ENCODE measurements around the gene OR5W2.
"Not testable (repeated sequence)": the region's sequence is repeated elsewhere in the genome, so short reads cannot be mapped to it uniquely, and the experiment has no call there.

Gene OR5W2

DNA sequence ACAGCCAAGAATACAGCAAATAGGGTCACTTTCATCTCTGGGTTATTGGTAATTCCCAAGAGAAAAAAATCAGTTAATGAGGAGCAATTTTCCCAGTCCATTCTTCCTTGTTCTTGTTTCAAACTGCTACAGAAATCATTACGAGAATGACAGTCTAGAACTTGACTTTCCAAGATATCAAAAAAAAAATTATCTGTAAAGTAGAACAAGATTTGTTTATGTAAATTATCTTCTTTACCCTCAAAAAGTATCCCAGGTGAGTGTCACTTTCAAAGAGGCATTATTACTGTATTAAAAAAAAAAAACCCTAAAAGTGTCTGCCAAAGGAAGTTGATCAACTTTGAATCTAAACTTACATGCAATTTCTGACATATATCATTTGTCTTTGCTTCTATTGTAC, at the start of gene OR5W2:
OR5W2 (minus strand) TSS at position 101 of the 400 bp plus-strand sequence; CDS start at position 101, 0 bp downstream.
- DNase-seq, result no peak

DNA sequence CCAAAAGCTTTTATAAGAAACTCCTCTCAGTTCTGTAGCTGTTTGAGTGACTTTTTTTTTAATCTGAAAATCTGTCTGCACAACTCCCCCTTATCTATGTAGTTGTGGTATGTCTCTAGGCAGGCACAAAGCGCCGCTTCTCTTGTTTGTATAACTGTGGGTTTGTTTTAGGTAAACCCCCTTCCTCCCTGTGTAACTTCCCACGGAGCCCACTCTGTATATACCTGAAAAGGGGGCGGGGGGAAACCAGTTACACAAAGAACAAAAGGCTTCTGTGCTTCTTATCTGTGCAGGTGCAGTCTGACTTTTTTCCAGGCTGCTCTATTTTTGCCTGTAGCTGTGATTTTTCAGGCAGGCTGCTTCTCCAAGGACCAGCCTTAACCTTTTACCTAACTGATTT, 42.1 kb upstream of the OR5W2 start:
- DNase-seq, result no peak

DNA sequence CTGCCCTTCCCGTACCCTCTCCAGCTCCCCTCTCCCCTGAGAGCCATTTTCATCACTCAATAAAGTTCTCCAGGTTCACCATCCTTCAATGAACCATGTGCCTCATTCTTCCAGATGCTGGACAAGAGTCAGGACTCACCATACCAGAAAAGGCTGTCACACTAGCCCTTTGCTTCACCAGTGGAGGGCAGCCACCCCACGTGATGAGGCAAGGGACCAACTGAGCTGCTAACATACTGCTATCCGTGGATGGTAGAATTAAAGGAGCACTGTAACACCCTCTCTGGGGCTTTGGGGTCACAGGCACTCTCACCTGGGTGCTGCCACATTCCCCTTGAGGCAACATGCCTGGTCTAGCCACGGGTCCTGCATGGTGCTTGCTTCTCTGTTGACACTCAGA, 34.9 kb upstream of the OR5W2 start:
- DNase-seq, result no peak

DNA sequence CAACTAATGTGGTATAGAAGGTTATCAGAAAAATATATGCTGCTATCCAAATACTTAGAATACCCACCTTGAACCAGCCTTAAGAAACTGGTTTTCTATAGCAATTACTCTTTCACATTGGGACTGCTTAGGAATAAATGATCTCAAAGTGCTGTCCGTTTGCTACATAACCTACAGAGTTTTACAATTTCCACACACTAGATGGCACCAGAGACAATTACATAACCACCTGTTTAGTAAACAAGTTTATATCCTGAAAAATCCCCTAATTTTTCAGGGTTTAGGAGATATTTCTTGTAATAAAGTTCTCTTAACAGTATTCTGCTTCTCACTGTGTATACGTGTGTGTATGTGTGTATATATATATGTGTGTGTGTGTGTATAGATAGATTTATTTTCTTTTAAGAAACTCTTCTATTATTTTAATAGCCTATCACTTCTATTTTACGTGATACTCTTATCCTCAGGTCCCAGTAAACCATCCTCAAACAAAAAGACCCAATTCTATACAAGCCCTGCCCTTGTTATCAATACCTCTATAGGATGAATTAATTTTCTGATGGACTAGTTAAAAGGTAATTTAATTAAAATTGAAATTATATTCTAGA, 28.5 kb upstream of the OR5W2 start:
- no peak for DNase-seq

DNA sequence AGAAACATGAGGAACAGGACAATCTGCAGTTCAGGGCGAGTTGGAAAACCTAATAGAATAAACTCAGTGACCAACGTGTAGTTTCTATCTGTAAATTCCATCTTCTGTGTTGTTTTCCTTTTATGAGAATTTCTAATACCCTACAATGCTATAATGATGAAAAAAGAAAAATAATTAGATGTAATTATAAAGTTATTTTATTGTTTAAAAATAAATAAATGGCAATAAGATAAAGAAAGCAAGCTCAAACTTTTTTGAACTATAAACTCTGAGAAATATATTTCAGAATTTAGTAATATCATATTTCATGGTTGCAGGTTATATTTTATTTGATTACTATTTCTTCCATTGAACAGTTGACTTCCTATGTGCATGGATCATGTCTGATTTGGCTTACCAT, 21.9 kb upstream of the OR5W2 start, which contains the start of gene OR5I1:
OR5I1 (minus strand) TSS at position 101 of the 400 bp plus-strand sequence; CDS start at position 101, 0 bp downstream.
- no peak for DNase-seq

DNA sequence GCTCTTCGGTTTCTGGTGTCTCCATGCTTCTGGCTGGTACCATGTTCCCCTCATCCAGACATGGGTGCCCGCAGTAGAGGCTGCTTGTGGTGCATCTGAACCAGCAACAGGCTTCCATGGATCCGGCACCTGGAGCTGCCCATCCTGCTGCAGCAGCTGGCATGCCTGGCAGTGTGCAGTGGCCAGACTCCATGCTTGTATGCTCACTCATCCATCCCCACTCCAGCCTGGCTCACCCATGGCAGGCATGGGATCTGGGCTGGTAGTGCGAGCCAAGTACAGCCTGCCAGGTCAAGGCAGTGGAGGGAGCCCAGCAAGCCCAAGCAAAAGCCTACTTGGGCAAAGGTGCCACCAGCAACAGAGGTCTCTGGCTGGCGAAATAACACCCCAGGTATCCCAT, 6.2 kb upstream of the OR5W2 start:
- no peak for DNase-seq

DNA sequence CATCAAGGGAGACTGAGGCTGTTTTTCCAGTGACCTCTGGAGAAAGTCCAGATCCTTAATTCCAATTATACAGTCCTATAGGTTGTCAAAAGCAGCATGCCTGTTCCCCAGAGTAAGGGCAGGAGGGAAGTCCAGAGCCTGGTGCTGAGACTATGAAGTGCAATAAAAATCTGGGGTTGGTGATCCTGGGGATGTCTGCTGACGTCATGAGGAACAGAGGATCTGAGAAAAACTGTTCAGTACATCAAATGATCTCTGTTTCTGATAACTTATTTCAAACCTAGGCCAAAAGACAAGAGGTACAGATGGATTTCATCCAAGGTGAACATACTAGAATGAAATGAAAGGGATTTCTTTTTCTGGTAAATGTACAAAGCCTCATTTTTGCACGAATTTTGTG, 12.1 kb downstream of the OR5W2 start:
- no peak for DNase-seq

DNA sequence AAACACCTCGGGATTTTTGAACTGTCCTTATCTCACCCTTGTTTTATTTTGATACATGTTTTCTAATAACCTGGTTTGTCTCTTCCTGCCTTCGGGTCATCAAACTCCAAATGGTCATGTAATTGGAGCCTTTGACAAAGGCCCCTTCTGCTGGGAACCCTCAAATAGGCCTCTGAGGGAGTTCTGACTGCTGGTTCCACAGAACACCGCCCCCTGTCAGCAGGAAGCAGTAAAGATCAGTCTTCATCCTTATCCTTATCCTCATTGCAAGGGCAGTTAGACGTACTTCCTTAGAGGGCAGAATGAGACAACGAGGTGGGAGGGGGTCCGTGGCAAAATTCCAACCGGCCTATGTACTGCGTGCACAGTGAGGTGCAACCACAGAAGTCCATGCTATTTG, 19.2 kb downstream of the OR5W2 start:
- no peak for DNase-seq

DNA sequence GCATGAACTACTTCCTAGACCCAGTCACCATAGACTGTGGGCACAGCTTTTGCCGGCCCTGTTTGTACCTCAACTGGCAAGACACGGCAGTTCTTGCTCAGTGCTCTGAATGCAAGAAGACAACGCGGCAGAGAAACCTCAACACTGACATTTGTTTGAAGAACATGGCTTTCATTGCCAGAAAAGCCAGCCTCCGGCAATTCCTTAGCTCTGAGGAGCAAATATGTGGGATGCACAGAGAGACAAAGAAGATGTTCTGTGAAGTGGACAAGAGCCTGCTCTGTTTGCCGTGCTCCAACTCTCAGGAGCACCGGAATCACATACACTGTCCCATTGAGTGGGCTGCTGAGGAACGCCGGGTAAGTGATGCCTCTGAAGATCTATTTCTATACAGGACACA, 28.9 kb downstream of the OR5W2 start:
- DNase-seq, result not testable (repeated sequence)

DNA sequence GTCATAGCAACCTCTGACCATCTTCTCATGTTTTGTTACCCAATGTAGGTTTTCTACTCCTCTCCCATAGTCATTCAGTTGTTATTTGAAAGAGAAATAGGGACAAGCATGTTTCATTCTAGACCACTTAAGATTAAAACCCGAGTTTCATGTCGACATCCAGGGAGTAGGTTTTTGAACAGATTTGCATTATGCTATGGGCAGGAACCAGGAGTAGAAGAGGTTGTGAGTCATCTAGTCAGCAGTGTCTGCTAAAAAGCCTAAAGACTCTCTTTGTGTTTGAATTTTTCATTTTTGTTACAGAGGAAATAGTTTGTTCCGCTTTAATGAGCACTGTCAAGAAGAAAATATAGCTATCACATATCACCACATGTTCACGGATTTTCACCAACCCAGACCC, 29.4 kb downstream of the OR5W2 start:
- DNase-seq, result not testable (repeated sequence)

DNA sequence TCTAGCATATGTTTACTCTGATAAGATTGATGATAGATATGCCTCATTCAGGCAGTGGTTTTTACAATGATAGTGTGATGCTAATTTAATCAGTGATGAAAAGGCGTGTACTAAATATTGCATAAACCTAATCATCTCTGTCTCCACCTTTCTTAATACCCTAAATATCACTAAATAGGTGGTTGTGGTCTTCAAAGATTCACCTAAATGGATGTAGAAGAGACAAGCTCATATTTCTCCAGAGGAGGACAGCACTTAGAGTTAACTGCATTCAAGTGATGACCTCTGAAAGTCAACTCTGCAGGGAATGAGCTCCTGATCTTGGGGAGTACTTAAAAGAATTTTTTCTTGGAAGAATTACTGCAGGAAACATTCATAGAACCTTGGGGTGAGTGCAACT, 31.4 kb downstream of the OR5W2 start, which contains the start of gene TRIM51:
TRIM51 (plus strand) TSS at position 301 of the 400 bp plus-strand sequence. CDS start 2,132 bp downstream, outside the sequence.
- DNase-seq, result not testable (repeated sequence)

DNA sequence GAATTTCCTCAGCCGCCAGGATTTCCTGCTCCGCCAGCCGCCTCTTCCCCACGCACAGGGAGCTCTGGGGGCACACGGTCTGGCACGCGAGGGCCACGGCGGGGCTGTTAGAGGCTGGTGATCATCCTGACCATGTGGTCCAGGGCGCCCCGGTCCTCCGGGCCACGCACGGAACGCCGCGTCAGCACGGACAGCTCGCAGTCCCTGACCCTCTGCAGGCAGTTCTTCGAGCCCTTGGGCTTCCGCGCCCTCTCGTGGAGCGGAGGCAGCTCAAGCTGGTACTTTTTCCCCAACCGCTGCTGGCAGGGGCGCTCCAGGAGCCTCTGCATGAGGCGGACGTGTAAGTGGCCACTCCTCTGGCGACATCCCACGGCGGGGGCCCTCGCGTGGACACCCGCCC, 41.2 kb downstream of the OR5W2 start:
- DNase-seq, result not testable (repeated sequence)

DNA sequence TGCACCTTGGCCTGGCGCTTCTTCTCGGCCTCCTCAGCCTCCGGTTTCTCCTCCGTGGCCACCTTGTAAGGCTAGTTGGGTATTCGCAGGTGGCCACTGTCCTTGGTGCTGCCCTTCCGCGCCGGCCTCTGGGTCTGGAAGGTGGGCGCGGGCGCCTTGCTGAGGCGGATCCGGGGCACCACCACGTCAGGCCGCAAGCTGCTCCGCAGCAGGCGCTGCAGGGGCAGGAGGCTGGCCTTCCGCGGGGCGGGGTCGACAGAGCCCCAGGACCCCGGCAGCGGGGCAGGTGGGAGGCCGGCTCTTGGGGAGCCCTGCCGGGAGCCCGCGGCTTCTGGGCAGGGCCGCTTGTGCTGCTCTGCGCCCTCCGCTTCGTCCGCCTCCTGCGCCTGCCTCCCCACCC, 41.7 kb downstream of the OR5W2 start:
- DNase-seq, result not testable (repeated sequence)

DNA sequence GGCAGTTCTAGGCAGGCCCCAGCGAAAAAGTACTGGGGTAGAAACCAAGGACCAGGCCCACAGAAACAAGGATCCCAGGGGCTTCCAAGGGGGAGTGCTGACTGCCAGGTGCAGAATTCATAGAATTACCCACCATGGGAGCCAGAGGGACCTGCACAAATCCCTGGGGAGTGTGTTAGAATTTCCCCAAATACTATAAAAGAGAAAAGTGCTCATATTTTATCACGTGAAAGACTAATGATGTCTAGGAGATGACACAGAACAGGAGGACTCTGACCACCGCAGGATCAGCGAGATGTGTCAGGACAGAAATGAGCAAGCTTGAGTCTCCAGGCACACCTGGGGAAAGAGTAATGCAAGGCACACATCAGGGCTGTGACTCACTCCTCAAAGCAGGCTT, 47.0 kb downstream of the OR5W2 start:
- not testable (repeated sequence) for DNase-seq

All from activated CD8-positive, alpha-beta memory T cell treated with anti-CD3 and anti-CD28 coated beads, Interleukin-2, amount 50 U/mL, for 48 hours (primary cell).